Measurements from ENCODE around the gene PRKG1. TPM values are rescaled to one million over a fixed set of nuclear protein-coding genes. Genes with fewer than 3 reads are reported as not detected.

The PRKG1 gene
- total RNA-seq, 2 donors from 2014 or later = 145 to 381 TPM

GRCh38 chr10:51066231-51066630, 8.1 kb upstream of the PRKG1 start:
- no peak for DNase-seq (ENCODE audit: low spot score)
- Histone ChIP-seq H3K36me3 (no peaks in the 10 kb centered on the region), H3K4me3 (no peak overlapping the region), H3K27me3 (replicated peaks; ENCODE audit: insufficient read depth) (no peaks in the 10 kb centered on the region), H3K27ac (no peak overlapping the region), H3K4me1 (ENCODE audit: control insufficient read depth in 1 of 2, low read depth in 2 of 2) (peaks cover 16 to 43% of the 10 kb centered on the region in 2 donors), H3K9me3 (no peaks in the 10 kb centered on the region)
- TF ChIP-seq CTCF (IDR thresholded peaks at IDR 0.05) = no peak
- ATAC-seq (ENCODE audit: insufficient number of reproducible peaks, low FRiP score, low read depth) = no peak

- Histone ChIP-seq H3K27me3 (replicated peaks; ENCODE audit: insufficient read depth) (no peaks in the 10 kb centered on the region), H3K4me1 (ENCODE audit: control insufficient read depth in 1 of 2, low read depth in 2 of 2) (peaks cover 10 to 35% of the 10 kb centered on the region in 2 donors), H3K36me3 (no peaks in the 10 kb centered on the region), H3K9me3 (no peaks in the 10 kb centered on the region), H3K27ac (peak overlapping the region in 1 of 2 donors; percentile 92), H3K4me3 (no peak overlapping the region)
- no peak for ATAC-seq (ENCODE audit: insufficient number of reproducible peaks, low FRiP score, low read depth)
- no peak for DNase-seq (ENCODE audit: low spot score)
- TF ChIP-seq CTCF (IDR thresholded peaks at IDR 0.05) = no peak
These were observed 2.1 kb upstream of the PRKG1 start for GRCh38 chr10:51072210-51072609.

GRCh38 chr10:51072921-51073434, 1.3 kb upstream of the PRKG1 start:
- ATAC-seq (ENCODE audit: insufficient number of reproducible peaks, low FRiP score, low read depth) (no peak), DNase-seq (ENCODE audit: low spot score) (no peak)
- H3K4me3 ChIP-seq = peak overlapping the region; percentile 80
- peaks cover 10 to 30% of the 10 kb centered on the region in 2 donors for H3K4me1 ChIP-seq (ENCODE audit: control insufficient read depth in 1 of 2, low read depth in 2 of 2)
- no peaks in the 10 kb centered on the region for H3K9me3 ChIP-seq
- peak overlapping the region; percentile 91 to 92 for H3K27ac ChIP-seq
- no peaks in the 10 kb centered on the region for H3K27me3 ChIP-seq (replicated peaks; ENCODE audit: insufficient read depth)
- no peak for TF ChIP-seq CTCF (IDR thresholded peaks at IDR 0.05)
- no peaks in the 10 kb centered on the region for H3K36me3 ChIP-seq

GRCh38 chr10:51073453-51074237, 642 bp upstream of the PRKG1 start:
- H3K27me3 ChIP-seq (replicated peaks; ENCODE audit: insufficient read depth) = no peaks in the 10 kb centered on the region
- peaks cover 11 to 28% of the 10 kb centered on the region in 2 donors for H3K4me1 ChIP-seq (ENCODE audit: control insufficient read depth in 1 of 2, low read depth in 2 of 2)
- H3K27ac ChIP-seq = peak overlapping the region; percentile 91 to 92
- H3K36me3 ChIP-seq = no peaks in the 10 kb centered on the region
- ATAC-seq (ENCODE audit: insufficient number of reproducible peaks, low FRiP score, low read depth) = no peak
- no peak for DNase-seq (ENCODE audit: low spot score)
- no peaks in the 10 kb centered on the region for H3K9me3 ChIP-seq
- H3K4me3 ChIP-seq = peak overlapping the region; percentile 80
- TF ChIP-seq CTCF (IDR thresholded peaks at IDR 0.05) = no peak

GRCh38 chr10:51075043-51075872, 971 bp downstream of the PRKG1 start:
- ATAC-seq (ENCODE audit: insufficient number of reproducible peaks, low FRiP score, low read depth) = no peak
- no peak for DNase-seq (ENCODE audit: low spot score)
- H3K9me3 ChIP-seq = no peaks in the 10 kb centered on the region
- H3K4me1 ChIP-seq (ENCODE audit: control insufficient read depth in 1 of 2, low read depth in 2 of 2) = peaks cover 22 to 44% of the 10 kb centered on the region in 2 donors
- peak overlapping the region; percentile 80 for H3K4me3 ChIP-seq
- H3K36me3 ChIP-seq = no peaks in the 10 kb centered on the region
- peak overlapping the region; percentile 91 to 92 for H3K27ac ChIP-seq
- no peaks in the 10 kb centered on the region for H3K27me3 ChIP-seq (replicated peaks; ENCODE audit: insufficient read depth)
- TF ChIP-seq CTCF (IDR thresholded peaks at IDR 0.05) = no peak

All from thoracic aorta (tissue), 2 donors.